ENCODE results near the gene NBPF9.
"Not testable (repeated sequence)": the region's sequence is repeated elsewhere in the genome, so short reads cannot be mapped to it uniquely, and the experiment has no call there.

Gene NBPF9

DNA sequence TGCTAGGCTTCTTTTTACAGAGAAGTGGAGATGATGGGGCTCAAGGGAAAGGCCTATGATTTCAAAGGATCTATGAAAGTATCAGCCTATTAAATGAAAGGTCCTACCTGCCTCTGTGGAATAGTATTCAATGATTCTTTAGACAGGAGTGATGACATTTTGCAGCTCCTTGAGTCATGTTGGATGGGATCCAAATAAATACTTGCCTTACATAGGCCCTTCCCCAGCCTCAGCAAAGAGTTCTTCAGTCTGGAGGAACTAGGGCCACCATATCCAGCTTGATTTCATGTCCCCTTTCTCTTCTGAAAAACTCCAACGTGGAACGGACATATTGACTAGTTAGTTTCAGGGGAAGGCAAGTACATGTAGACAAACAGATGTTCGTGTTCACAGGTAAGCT lies 87.8 kb downstream of the NBPF9 start:
- DNase-seq (ENCODE audit: low read depth) = not testable (repeated sequence)

DNA sequence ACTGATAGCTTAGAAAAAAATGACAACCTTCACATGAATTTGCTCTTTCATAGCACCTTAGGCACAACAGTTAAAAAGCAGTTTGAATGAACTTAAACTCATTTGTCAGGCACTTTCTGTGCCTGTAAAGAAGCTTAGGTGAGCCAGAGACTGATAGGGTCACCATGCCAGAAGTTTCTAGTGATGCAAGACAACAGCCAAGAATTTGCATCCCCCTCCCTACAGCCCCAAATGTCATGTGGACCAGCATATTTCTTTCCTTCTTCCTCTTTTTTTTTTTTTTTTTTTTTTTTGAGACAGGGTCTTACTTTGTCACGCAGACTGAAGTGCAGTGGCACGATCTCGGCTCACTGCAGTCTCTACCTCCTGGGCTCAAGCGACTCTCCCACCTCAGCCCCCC lies 89.8 kb downstream of the NBPF9 start:
- not testable (repeated sequence) for DNase-seq (ENCODE audit: low read depth)

DNA sequence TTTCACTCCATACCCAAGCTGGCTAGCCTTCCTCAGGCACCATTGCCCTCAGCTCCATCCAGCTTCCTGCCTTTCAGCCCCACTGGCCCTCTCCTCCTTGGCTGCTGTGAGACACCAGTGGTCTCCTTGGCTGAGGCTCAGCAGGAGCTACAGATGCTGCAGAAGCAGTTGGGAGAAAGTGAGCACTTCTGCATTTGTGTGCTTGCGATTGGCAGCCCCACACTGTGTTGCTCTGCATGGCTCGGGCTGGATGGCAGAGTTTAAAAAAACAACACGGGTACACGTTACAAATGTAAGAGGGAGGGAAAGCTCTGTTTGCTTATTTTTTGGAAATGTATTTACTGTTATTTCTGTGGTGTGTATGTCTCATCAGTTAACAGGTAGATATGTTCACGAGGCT lies 90.8 kb downstream of the NBPF9 start:
- not testable (repeated sequence) for DNase-seq (ENCODE audit: low read depth)

DNA sequence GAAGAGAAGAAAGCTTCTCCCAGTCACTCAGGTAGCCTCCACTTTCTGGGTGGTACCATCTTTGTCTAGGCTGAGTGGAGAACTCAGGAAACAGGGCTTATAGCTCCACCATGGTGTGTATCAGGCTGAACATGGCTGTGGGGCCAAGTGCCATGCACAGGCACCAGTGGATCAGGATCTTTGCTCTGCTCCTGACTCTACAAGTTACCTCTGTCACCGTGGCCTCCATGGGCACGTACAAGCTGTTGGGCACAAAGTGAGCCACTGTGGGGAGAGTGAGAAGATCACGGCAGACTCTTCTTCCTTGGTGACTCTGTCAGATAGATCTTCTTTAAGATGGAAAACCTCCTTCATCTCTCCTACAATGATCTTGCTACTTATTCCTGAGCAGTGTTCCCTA lies 93.6 kb downstream of the NBPF9 start:
- not testable (repeated sequence) for DNase-seq (ENCODE audit: low read depth)

DNA sequence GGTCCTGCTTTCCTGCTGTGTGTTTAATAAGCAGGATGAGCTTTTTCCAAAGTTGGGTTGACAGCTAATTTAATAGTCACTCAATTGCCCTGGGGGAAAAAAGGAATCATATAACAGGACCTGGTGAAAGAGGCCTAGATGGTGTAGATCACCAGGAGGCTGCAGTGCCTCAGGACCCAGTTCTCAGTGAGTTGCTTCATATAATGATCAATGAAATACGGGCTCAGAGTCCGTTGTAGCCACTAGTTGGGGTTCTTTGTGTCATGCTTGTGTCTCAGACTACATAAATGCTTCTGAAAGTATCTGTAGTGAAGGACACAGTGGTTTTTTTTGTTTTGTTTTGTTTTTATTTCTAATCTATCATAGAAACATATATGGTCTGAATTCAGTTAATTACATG lies 94.6 kb downstream of the NBPF9 start:
- not testable (repeated sequence) for DNase-seq (ENCODE audit: low read depth)

DNA sequence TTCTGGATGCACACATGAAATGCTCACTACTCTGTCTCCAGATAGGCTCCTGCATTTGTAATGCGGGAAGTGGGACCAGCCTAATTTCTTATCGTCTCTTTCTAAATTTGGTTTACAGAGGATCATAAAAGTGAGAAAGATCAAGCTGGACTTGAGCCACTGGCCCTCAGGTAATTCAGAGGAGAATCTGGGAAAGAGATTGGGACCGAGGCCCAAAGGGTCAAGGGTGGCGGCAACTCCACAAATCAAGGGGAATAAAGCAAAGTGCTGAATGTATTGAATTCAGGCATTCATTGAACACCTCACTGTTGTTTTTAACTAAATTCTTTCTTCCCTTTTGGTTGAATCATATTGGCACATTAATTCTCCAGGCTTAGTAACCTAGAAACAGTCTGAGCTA lies 95.0 kb downstream of the NBPF9 start:
- not testable (repeated sequence) for DNase-seq (ENCODE audit: low read depth)

Data from HS-27A (cell line).